Tibial nerve (tissue), 4 donors: ENCODE data around the gene PLEKHG1.

Experiments used
- CTCF ChIP-seq, 5 experiments: fragments of 200-600 bp in 3 of 5; fragments of 450-650 bp in 2 of 5; sonication (generic) in 3 of 5; IDR thresholded peaks; one replicate each; pipeline ENCODE4 v1.5.1; 2016 to 2019; ENCODE audit warnings: antibody characterized with exemption in 5 of 5, mild to moderate bottlenecking in 3 of 5, moderate library complexity in 2 of 5
- EP300 ChIP-seq, 2 donors: sonication (generic); formaldehyde crosslinking; IDR thresholded peaks; one replicate each; pipeline ENCODE4 v1.6.1; 2017; ENCODE audit warnings: antibody characterized with exemption in 2 of 2, mild to moderate bottlenecking in 1 of 2
- POLR2A ChIP-seq, 2 donors: fragments of 450-650 bp; IDR thresholded peaks; one replicate each; pipeline ENCODE4 v1.6.1; 2017; ENCODE audit warnings: antibody characterized with exemption in 2 of 2, mild to moderate bottlenecking in 2 of 2, moderate library complexity in 2 of 2

- TF ChIP-seq CTCF (IDR thresholded peaks at IDR 0.05) (no peak), POLR2A (IDR thresholded peaks at IDR 0.05) (no peak), EP300 (IDR thresholded peaks at IDR 0.05) (no peak)
Observed at GRCh38 chr6:150600010-150600300, 270 bp downstream of the PLEKHG1 start.
